ENCODE results near the gene NPTXR. TPM values are rescaled to one million over a fixed set of nuclear protein-coding genes. Genes with fewer than 3 reads are reported as not detected.

The NPTXR gene
- total RNA-seq, 1 donor from 2014 or later = 1.7 TPM

DNA sequence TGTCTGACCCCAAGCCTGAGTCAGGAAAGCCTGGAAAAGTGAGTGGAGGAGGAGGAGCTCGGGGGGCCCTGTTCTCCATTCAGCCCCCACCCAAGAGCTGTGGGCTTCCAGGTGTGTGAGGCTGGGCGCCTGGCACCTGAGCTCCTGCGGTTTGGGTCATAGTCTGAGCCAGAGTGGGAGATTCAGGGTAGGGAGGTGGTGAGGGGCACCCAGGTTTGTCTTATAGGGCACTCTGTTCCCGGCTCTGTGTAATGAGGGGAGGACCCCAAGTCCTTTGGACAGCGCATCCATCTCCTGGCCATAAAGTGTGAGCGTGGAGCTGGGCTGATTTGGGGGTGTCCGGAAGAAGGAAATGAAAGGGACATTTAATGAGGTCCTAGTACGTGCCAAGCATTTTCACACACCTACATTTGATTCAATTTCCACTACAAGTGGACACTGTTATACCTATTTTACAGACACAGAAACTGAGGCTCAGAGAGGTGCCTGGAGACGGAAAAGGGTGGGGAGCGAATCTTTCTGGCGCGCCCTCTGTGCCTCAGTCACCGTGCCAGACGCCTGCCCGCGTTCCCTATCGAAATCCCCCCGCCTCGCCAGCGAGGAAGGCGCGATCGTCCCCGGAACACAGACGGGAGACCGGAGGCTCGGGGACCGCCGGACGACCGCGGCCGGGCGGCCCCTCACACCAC, 1.2 kb downstream of the NPTXR start:
- Mint-ChIP-seq H3K4me1 (ENCODE audit: low read depth) (peaks cover 7% of the 10 kb centered on the region), H3K27me3 (ENCODE audit: low read depth) (peaks cover 52% of the 10 kb centered on the region), H3K4me3 (ENCODE audit: low read depth) (peak overlapping the region; percentile 77), H3K9me3 (no peaks in the 10 kb centered on the region), H3K36me3 (ENCODE audit: low read depth) (no peaks in the 10 kb centered on the region), H3K27ac (no peak overlapping the region)
- no peak for DNase-seq (ENCODE audit: low spot score)
- intact Hi-C loops (cut with micrococcal nuclease) = loop anchor here (5.0 kb wide), 1 partner anchor 75 kb away; no protein-coding TSS in a partner anchor

DNA sequence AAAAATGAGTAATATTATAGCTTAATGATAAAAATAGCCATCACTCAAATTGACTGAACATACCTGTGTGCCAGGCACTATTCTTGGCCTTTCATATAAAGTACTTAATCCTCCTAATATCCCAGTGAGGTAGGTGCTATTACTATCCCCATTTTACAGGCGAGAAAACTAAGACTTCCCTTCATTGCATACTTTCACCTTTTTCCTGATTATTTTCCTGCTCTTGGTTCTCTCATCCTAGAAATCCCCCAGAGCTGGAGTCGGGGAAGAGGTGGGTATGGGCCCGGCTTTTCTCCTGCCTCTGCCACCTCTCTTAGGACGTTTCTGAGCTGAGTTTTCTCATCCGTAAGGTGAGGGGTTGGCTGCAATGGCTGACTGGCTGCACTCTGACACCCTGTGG, 2.2 kb downstream of the NPTXR start:
- no peaks in the 10 kb centered on the region for H3K36me3 Mint-ChIP-seq (ENCODE audit: low read depth)
- no peak overlapping the region for H3K4me3 Mint-ChIP-seq (ENCODE audit: low read depth)
- H3K27ac Mint-ChIP-seq = no peak overlapping the region
- no peak for DNase-seq (ENCODE audit: low spot score)
- no peaks in the 10 kb centered on the region for H3K9me3 Mint-ChIP-seq
- H3K4me1 Mint-ChIP-seq (ENCODE audit: low read depth) = peaks cover 7% of the 10 kb centered on the region
- peaks cover 44% of the 10 kb centered on the region for H3K27me3 Mint-ChIP-seq (ENCODE audit: low read depth)
- intact Hi-C loops (cut with micrococcal nuclease) = loop anchor here (5.0 kb wide), 1 partner anchor 74 kb away; no protein-coding TSS in a partner anchor

DNA sequence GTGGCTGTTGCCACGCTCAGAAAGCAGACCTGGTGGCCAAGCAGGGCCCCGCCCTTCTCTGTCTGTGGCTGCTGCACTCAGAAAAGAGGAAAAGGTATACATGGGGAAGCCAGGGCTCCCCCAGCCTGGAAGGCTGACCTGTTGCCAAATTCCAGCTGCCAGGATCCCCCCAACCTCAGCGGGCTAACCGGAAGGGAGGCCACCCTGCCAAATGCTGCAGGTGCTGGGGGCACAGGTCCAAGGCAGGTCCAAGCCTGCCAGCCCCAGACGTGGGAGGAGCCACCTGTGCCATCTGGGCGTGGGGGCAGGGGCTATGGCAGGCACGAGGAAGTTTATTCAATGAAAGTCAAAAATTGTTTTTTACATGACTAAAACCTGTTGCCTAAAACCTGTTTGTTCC, 2.6 kb downstream of the NPTXR start:
- Mint-ChIP-seq H3K9me3 (no peaks in the 10 kb centered on the region), H3K4me1 (ENCODE audit: low read depth) (peaks cover 7% of the 10 kb centered on the region), H3K27ac (no peak overlapping the region), H3K27me3 (ENCODE audit: low read depth) (peaks cover 41% of the 10 kb centered on the region), H3K36me3 (ENCODE audit: low read depth) (no peaks in the 10 kb centered on the region), H3K4me3 (ENCODE audit: low read depth) (no peak overlapping the region)
- DNase-seq (ENCODE audit: low spot score) = no peak
- intact Hi-C loops (cut with micrococcal nuclease) = loop anchor here (5.0 kb wide), 1 partner anchor 74 kb away; no protein-coding TSS in a partner anchor

DNA sequence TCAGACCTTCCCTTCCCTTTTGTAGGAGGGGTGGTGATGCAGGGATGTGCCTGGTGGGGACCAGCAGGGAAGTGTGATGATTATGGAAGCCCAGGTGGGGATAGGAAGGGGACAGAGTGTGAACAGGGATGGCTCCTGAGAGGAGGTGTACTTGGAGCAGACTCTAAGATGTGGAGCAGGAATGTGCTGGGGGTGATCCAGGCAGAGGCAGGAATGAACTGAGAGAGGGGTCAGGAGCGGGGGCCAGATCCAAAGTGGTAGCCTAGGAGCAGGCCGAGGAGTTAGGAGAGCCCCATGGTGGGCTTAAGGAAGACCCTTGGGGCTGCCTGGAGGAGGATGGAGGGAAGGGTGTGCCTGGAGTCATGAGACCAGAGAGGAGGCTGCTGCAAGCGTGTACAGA, 3.7 kb downstream of the NPTXR start:
- DNase-seq (ENCODE audit: low spot score) = no peak
- Mint-ChIP-seq H3K36me3 (ENCODE audit: low read depth) (no peaks in the 10 kb centered on the region), H3K4me3 (ENCODE audit: low read depth) (no peak overlapping the region), H3K27ac (no peak overlapping the region), H3K27me3 (ENCODE audit: low read depth) (peaks cover 36% of the 10 kb centered on the region), H3K4me1 (ENCODE audit: low read depth) (peaks cover 7% of the 10 kb centered on the region), H3K9me3 (no peaks in the 10 kb centered on the region)
- intact Hi-C loops (cut with micrococcal nuclease) = loop anchor here (5.0 kb wide), 1 partner anchor 73 kb away; no protein-coding TSS in a partner anchor

DNA sequence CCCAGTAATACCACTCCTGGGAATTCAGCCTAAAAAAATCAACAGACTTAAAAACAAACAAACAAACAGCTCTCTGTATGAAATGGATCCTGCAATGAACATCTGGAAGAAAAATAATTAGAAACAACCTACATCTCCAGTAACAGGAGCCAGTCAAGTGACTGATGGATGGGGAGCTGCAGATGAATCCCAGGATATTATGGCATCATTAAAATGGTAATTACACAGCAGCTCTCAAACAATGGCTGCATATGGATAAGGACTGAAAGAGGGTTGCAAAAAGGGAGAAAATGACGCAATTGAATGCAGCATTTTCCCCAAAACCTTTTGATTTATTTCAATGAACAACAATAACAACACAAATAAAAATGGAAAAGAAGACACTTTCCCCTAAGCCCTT, 4.1 kb downstream of the NPTXR start:
- no peak for DNase-seq (ENCODE audit: low spot score)
- H3K4me1 Mint-ChIP-seq (ENCODE audit: low read depth) = peaks cover 7% of the 10 kb centered on the region
- no peaks in the 10 kb centered on the region for H3K36me3 Mint-ChIP-seq (ENCODE audit: low read depth)
- H3K4me3 Mint-ChIP-seq (ENCODE audit: low read depth) = no peak overlapping the region
- H3K27me3 Mint-ChIP-seq (ENCODE audit: low read depth) = peaks cover 33% of the 10 kb centered on the region
- intact Hi-C loops (cut with micrococcal nuclease) = loop anchor here (5.0 kb wide), 1 partner anchor 72 kb away; no protein-coding TSS in a partner anchor
- H3K9me3 Mint-ChIP-seq = no peaks in the 10 kb centered on the region
- no peak overlapping the region for H3K27ac Mint-ChIP-seq

DNA sequence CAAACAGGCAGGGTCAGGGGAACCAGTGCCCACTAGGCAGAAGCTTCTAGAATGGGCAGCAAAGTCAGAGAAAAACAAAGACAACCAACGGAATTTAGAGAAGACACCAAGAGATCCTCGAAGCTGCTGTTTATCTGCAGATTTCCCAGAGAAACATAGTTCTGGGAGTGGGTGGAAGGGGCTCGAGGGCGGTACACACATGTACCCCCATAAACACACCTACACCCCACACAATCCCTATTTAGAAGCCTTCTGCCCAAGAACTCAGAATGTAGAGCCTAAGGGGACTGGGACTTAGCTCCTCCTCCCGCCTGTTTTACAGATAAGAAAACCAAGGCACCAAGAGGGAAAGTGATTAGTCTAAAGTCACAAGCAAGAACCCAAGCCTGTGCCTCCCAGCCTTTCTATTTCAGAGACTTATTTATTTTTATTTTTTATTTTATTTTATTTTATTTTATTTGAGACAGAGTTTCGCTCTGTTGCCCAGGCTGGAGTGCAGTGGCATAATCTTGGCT, 6.4 kb downstream of the NPTXR start:
- intact Hi-C loops (cut with micrococcal nuclease) = no loop called here
- Mint-ChIP-seq H3K9me3 (no peaks in the 10 kb centered on the region), H3K27ac (no peak overlapping the region), H3K4me3 (ENCODE audit: low read depth) (no peak overlapping the region), H3K27me3 (ENCODE audit: low read depth) (peaks cover 24% of the 10 kb centered on the region), H3K36me3 (ENCODE audit: low read depth) (no peaks in the 10 kb centered on the region), H3K4me1 (ENCODE audit: low read depth) (peaks cover 2% of the 10 kb centered on the region)
- DNase-seq (ENCODE audit: low spot score) = no peak

DNA sequence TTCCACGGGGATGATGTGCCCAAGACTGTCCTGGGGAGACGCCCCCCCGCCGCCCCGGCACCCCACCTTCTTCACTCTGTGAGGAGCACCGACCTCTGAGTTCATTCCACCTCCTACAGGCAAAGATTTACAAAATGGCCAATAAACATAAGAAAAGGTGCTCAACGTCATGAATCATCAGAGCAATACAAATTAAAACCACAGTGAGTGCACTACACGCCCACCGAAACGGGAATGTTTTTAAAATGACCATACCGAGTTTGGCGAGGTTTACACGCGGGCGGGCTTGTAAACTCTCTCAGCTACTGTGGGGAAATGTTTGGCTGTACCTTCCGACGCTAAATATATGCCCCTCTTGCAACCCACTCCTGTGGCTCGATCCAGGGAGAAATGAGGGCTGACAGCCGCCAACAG, 7.9 kb downstream of the NPTXR start:
- H3K4me3 Mint-ChIP-seq (ENCODE audit: low read depth) = no peak overlapping the region
- H3K36me3 Mint-ChIP-seq (ENCODE audit: low read depth) = no peaks in the 10 kb centered on the region
- no peaks in the 10 kb centered on the region for H3K4me1 Mint-ChIP-seq (ENCODE audit: low read depth)
- peaks cover 15% of the 10 kb centered on the region for H3K27me3 Mint-ChIP-seq (ENCODE audit: low read depth)
- H3K9me3 Mint-ChIP-seq = no peaks in the 10 kb centered on the region
- intact Hi-C loops (cut with micrococcal nuclease) = no loop called here
- no peak overlapping the region for H3K27ac Mint-ChIP-seq
- DNase-seq (ENCODE audit: low spot score) = no peak

DNA sequence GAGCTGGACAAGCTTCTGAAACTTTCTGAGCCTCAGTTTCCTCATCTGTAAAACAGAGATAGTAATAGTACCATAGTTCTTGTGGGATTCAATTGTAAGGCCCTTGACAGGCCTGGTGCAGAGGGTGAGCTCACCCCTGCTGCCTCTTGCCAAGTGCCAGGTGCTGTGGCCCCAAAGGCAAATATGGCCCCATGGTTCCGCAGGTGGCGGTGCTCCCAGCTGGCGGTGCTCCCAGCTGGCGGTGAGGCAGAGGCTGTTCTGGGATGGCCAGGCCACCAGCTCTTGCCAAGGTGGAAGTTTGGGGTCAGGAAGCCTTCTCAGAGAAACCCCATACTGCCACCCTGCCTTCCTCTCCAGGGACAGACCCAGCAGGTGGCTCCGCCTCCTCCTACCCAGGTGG, 8.8 kb downstream of the NPTXR start:
- intact Hi-C loops (cut with micrococcal nuclease) = no loop called here
- H3K4me3 Mint-ChIP-seq (ENCODE audit: low read depth) = no peak overlapping the region
- no peaks in the 10 kb centered on the region for H3K36me3 Mint-ChIP-seq (ENCODE audit: low read depth)
- no peaks in the 10 kb centered on the region for H3K9me3 Mint-ChIP-seq
- H3K27me3 Mint-ChIP-seq (ENCODE audit: low read depth) = peaks cover 6% of the 10 kb centered on the region
- no peak for DNase-seq (ENCODE audit: low spot score)
- H3K27ac Mint-ChIP-seq = no peak overlapping the region
- no peaks in the 10 kb centered on the region for H3K4me1 Mint-ChIP-seq (ENCODE audit: low read depth)

DNA sequence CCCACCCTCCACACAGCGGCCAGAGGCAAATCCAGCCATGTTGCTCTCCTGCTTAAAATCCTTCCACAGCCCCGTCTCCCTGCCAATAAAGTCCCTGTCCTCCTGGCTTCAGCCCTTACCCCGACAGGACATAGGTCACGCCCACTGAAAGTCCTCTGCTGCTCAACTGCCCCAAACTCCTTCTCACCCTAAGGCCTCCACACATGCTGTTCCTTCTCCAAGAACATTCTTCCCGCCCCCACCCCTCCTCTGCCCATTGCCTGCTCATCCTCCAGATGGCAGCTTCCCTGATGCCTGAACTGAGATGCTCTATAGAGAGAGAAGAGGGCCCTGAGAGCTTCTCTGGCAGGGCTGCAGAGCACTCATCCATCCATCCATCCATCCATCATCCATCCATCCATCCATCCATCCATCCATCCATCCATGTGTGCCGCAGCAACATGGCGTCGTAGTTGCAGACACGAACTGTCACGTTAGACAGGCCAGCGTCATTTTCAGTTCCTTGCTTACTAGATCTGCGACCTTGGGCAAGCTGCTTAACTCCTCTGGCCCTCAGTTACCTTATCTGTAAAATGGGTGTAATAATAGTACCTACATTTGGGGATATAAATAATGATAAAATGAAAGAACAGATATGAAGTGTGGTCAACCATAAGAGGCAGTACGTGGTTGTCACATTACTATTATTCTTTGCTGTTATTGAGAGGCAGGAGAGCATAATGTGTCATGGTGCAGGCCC, 9.4 kb downstream of the NPTXR start:
- H3K9me3 Mint-ChIP-seq = no peaks in the 10 kb centered on the region
- no peaks in the 10 kb centered on the region for H3K4me1 Mint-ChIP-seq (ENCODE audit: low read depth)
- no peak for DNase-seq (ENCODE audit: low spot score)
- no peaks in the 10 kb centered on the region for H3K27me3 Mint-ChIP-seq (ENCODE audit: low read depth)
- no peak overlapping the region for H3K4me3 Mint-ChIP-seq (ENCODE audit: low read depth)
- intact Hi-C loops (cut with micrococcal nuclease) = no loop called here
- no peaks in the 10 kb centered on the region for H3K36me3 Mint-ChIP-seq (ENCODE audit: low read depth)
- no peak overlapping the region for H3K27ac Mint-ChIP-seq

DNA sequence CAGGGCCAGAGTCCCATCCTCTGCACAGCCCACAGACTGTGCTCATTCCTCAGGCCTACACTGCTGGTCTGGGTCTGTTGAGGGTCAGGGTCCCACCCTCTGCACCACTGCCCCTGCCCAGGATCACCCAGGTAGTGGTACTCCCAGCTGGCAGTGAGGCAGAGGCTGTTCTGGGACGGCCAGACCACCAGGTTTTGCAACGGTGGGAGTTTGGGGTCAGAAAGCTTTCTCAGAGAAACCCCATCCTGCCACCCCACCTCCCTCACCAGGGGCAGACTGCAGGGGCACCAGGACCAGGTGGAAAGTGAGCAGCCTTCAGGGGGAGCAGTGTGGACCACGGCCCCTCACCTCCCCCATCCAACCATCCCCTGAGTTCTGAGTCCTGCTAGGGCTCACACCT, 10.8 kb downstream of the NPTXR start:
- Mint-ChIP-seq H3K36me3 (ENCODE audit: low read depth) (no peaks in the 10 kb centered on the region), H3K4me3 (ENCODE audit: low read depth) (no peak overlapping the region), H3K4me1 (ENCODE audit: low read depth) (no peaks in the 10 kb centered on the region), H3K27me3 (ENCODE audit: low read depth) (no peaks in the 10 kb centered on the region), H3K9me3 (no peaks in the 10 kb centered on the region), H3K27ac (no peak overlapping the region)
- no peak for DNase-seq (ENCODE audit: low spot score)
- intact Hi-C loops (cut with micrococcal nuclease) = no loop called here

DNA sequence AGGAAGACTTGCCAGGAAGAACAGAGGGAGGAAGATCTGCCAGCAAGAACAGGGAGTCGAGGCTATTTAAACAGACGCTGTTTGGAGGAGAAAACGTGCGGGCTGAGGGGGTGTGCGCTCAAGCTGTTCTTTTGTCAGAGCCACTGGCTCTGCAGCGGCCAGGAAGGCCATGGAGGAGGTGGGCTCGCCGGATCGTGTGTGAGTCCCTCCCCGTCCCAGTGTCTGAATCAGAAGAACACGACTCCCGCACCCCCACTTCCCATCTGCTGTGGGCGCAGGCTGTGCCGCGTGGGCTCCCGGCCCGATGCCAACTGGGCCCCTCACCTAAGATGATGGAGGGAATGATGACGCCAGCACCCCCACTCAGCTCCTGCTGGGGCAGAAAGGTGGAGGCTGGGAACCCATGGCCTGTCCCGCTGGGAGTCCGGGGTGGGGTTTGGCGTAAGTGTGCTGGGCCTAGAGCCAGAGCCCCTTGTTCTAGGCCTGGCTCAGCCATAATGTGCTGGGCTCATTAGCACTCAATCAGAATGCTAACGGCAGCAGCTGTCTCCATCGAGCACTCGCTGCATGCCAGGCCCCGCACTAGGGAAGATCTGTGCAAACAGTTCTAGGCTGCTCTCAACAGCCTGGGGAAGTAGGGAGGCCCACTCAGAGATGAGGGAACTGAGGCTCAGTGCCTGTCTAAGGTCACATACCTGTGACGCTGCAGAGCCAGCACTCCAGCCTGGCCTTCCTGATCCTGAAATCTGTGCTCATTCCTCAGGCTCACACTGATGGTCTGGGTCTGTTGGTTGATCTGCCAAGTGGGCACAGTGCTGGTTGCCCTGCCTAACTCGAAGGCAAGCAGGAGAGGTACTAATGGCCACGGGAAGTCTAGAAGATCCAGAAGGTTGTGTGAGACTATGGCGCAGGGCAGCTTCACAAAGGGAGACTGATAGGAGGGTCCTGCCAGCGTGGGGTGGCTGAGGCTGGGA, 11.5 kb downstream of the NPTXR start:
- H3K9me3 Mint-ChIP-seq = no peaks in the 10 kb centered on the region
- H3K36me3 Mint-ChIP-seq (ENCODE audit: low read depth) = no peaks in the 10 kb centered on the region
- no peak overlapping the region for H3K4me3 Mint-ChIP-seq (ENCODE audit: low read depth)
- H3K4me1 Mint-ChIP-seq (ENCODE audit: low read depth) = no peaks in the 10 kb centered on the region
- intact Hi-C loops (cut with micrococcal nuclease) = no loop called here
- no peak for DNase-seq (ENCODE audit: low spot score)
- no peak overlapping the region for H3K27ac Mint-ChIP-seq
- no peaks in the 10 kb centered on the region for H3K27me3 Mint-ChIP-seq (ENCODE audit: low read depth)

DNA sequence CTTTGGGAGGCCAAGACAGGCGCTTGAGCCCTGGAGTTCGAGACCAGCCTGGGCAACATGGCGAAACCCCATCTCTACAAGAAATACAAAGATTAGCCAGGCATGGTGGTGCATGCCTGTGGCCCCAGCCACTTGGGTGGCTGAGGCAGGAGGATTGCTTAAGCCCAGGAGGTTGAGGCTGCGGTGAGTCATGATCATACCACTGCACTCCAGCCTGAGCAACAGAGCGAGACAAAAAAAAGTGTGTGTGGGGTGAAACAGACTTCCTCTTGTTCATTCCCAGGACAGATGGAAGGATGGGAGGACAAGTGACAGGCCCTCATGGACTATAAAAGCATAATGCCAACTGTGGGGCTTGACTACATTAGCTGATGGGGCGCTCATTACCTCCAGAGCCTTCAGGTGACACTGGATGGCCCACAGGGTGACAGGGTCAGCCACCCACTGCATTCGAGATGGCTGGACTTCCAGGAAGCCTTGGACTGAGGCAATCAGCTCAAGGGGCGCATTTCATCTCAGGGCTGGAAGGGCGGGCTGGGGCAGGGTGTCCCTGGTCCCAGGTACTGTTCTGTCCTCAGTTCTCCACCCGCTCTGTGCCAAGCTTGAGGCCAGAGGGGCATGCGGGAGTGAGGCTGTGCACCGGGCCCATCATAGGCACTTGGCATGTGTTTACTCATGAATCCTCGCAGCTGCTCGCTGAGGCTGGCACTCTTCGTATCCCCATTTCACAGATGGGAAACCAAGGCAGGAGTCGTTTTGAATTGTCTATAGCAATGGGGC, 12.5 kb downstream of the NPTXR start:
- Mint-ChIP-seq H3K36me3 (ENCODE audit: low read depth) (no peaks in the 10 kb centered on the region), H3K4me1 (ENCODE audit: low read depth) (no peaks in the 10 kb centered on the region)

More for the DNA sequence above, 12.5 kb downstream of the NPTXR start:
- Mint-ChIP-seq H3K4me3 (ENCODE audit: low read depth) (no peak overlapping the region), H3K9me3 (no peaks in the 10 kb centered on the region), H3K27me3 (ENCODE audit: low read depth) (no peaks in the 10 kb centered on the region), H3K27ac (no peak overlapping the region)
- intact Hi-C loops (cut with micrococcal nuclease) = no loop called here
- no peak for DNase-seq (ENCODE audit: low spot score)

All from activated T-helper 2 cell treated with anti-CD3 and anti-CD28 coated beads, Interferon-gamma antibody, Interleukin-2, Interleukin-4, amounts not matched to agents 10 μg/mL and 5 μg/mL and 100 μg/mL, durations not matched to agents 14 hours and 24 hours and 36 hours (primary cell).